Loucy (cell line): ENCODE data around the gene FRAS1.
"Not testable (repeated sequence)": the region's sequence is repeated elsewhere in the genome, so short reads cannot be mapped to it uniquely, and the experiment has no call there.

ENCODE experiments used
- CTCF ChIP-seq: fragments of 200-600 bp; sonication (generic); conservative IDR thresholded peaks from 2 replicates; pipeline ENCODE4 v1.5.1; 2014; ENCODE audit warnings: mild to moderate bottlenecking, antibody characterized with exemption, low read length
- EZH2phosphoT487 ChIP-seq: fragments of 200-600 bp; IDR thresholded peaks from 2 replicates; pipeline ENCODE4 v1.6.1; 2018; ENCODE audit warnings: antibody characterized with exemption, mild to moderate bottlenecking, moderate library complexity, borderline replicate concordance

GRCh38 chr4:78011003-78011402 lies 46.1 kb upstream of the FRAS1 start:
- TF ChIP-seq CTCF, EZH2phosphoT487: not testable (repeated sequence)
